HFF-Myc (cell line): ENCODE results near the gene C1QA.

ENCODE experiments used
- DNase-seq: peaks from one replicate; pipeline ENCODE4 v3.0.0-alpha.2; 2011; ENCODE audit warnings: low read depth; ENCODE audit errors: extremely low read depth
- H3K4me3 ChIP-seq: replicated peaks from 2 replicates; pipeline ENCODE4 v1.5.1; 2011; ENCODE audit warnings: low read depth, mild to moderate bottlenecking, control low read depth, low read length
- TF ChIP-seq, protein P1 (sequence below): IDR thresholded peaks from 2 replicates; pipeline ENCODE4 v1.5.1; 2012; ENCODE audit warnings: mild to moderate bottlenecking, low read depth, low read length, control low read depth; ENCODE audit errors: missing control alignments

Gene C1QA

DNA sequence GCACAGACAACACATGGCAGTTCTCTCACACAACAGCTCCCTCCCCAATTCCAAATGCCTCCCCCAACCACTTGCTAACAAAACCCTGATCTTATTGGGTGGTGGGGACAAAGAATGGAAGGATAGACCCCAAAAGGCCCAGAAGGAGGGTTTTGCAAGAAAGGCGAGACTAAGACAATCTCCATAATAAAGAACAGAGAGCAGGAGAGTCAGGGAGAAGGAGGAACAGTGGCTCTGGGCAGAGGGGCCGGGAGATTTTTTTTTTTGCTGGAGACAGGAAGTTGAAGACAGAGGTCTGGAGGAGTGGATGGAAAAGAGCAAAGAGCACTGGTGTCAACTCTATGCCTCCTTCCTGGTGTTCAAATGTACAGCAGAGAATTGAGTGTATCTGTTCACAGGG lies 6.5 kb upstream of the C1QA start:
- H3K4me3 ChIP-seq: no peak overlapping the region
- no peak for DNase-seq
- TF ChIP-seq, protein P1, sequence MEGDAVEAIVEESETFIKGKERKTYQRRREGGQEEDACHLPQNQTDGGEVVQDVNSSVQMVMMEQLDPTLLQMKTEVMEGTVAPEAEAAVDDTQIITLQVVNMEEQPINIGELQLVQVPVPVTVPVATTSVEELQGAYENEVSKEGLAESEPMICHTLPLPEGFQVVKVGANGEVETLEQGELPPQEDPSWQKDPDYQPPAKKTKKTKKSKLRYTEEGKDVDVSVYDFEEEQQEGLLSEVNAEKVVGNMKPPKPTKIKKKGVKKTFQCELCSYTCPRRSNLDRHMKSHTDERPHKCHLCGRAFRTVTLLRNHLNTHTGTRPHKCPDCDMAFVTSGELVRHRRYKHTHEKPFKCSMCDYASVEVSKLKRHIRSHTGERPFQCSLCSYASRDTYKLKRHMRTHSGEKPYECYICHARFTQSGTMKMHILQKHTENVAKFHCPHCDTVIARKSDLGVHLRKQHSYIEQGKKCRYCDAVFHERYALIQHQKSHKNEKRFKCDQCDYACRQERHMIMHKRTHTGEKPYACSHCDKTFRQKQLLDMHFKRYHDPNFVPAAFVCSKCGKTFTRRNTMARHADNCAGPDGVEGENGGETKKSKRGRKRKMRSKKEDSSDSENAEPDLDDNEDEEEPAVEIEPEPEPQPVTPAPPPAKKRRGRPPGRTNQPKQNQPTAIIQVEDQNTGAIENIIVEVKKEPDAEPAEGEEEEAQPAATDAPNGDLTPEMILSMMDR: no peak

GRCh38 chr1:22633697-22634463 lies 2.5 kb upstream of the C1QA start:
- no peak for DNase-seq
- TF ChIP-seq, protein P1: no peak
- no peak overlapping the region for H3K4me3 ChIP-seq

DNA sequence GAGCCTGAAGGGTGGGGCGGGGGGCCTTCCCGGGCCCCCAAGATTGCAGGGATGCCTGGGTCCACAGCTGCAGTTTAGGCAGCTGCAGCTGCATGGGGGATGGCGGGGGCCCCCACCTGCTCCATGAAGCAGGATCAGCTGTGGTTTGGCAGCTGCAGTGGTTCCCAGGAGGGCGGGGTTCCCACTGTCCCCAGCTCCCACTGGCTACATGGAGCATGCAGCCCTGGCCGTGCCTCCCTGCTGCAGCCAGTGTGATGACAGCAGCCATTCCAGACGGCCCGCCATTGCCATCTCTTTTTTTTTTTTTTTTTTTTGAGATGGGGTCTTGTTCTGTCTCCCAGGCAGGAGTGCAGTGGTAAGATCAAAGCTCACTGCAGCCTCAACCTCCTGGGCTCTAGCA lies 992 bp upstream of the C1QA start:
- no peak for DNase-seq
- H3K4me3 ChIP-seq: no peak overlapping the region
- TF ChIP-seq, protein P1: no peak

DNA sequence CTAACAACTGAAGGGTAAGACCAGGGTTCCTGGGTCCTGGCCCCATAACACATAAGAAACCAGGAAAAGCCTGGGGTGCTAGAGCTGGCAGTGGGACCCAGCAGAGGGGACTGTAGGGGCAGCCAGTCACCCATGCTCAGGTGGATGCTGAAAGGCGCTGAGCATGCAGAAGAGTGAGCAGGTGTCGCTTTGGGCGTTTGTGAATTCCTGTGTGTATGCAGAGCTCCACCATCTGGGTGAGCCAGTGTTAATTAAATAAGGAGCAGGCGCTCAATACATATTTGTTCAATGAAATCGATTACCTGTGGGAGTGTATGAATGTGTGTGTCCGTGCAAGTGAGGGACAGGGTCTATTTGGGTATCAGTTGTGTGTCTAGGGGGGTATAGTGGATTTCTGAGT lies 499 bp downstream of the C1QA start:
- no peak for DNase-seq
- H3K4me3 ChIP-seq: no peak overlapping the region
- TF ChIP-seq, protein P1: no peak

DNA sequence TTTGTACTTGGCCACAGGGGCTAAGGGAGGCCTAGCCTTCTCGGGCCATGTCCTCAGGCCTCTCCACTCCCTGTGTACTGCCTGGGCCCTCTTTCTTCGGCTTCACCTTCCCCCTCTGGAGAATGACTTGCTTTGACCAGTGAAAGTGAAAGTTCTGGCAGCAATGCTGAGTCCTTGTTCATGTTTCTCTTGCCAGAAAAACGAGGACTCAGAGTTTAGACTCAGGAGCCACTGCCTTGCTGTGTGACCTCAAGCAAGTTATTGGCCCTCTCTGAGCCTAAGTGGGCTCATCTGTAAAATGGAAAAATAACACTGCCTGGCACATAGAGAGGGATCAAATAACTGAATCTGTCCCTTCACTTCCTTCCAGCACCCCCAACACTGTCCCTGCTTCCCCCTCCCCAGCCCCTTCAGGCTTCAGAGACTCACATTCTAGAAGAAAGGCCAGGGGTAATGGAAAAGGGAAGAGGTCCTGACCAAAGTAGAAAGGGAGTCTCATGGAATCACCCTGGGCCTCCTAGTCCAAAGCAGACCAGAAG lies 1.5 kb downstream of the C1QA start:
- TF ChIP-seq, protein P1: no peak
- DNase-seq: no peak
- H3K4me3 ChIP-seq: no peak overlapping the region

GRCh38 chr1:22638476-22639234 lies 2.2 kb downstream of the C1QA start:
- TF ChIP-seq, protein P1: no peak

More at GRCh38 chr1:22638476-22639234, 2.2 kb downstream of the C1QA start:
- DNase-seq: no peak
- H3K4me3 ChIP-seq: no peak overlapping the region
